NCI-H524 (cell line): ENCODE measurements around the gene SHISA9.
A peak's percentile ranks its signal among the peaks of the same experiment; 100 is the strongest.

Experiments used
- DNase-seq, 2 experiments: peaks; one replicate each; lab custom pipeline; 2025; lab: John Stamatoyannopoulos, UW

Gene SHISA9

DNA sequence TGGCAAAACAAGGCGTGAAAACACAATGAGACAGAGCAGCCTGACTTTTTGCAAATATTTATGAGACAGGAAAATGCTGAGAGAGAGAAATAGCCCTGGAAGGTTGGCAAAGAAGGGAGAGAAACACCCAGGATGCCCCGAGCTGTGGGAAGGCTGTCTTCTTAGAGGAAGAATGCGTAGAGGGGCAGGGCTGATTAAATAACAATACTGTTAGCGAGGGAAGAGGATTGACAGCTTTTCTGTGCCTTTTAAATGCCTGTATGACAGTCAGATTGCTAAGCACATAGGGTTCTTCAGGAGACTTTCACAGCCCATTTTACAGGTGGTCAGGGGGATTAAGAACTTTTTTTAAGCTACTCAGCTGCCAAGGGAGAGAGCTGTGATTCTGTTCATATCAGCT lies 219.2 kb downstream of the SHISA9 start:
- peak in 1 of 2 experiments; percentile 38 for DNase-seq

DNA sequence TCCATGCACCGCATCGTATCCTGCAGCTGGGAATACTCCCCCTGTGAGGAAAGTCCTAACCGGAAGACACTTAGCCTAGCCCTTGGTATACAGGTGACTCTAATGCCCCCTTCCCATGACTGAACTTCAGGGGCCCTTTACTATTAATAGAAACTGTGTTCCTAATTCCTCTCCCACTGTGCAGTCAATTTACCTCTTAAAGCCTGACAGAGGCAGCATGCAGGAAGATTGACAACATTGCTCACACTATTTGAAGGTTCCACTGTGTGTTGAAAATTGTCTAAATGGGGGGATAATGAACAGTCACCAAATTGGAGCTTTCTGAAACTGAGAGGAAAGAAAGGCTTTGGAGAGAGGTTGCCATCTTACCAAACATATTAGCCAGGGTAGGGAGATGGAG lies 222.6 kb downstream of the SHISA9 start:
- DNase-seq, result no peak

DNA sequence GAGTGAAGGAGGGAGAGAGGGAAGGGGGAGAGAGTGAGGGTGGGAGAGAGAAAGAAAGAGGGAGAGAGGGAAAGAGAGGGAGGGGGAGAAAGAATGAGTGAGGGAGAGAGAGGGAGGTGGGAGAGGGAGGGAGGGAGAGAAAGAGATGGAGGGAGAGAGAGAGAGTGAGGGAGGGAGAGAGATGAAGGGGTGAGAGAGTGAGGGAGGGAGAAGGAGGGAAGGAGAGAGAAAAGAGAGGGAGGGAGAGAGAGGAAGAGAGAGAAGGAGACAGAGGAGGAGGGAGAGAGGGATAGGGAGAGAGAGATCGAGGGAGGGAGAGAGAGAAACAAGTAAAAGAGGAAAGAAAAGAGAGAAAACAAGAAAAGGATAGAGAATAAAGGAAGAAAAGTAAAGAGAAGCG lies 225.7 kb downstream of the SHISA9 start:
- DNase-seq, result no peak

DNA sequence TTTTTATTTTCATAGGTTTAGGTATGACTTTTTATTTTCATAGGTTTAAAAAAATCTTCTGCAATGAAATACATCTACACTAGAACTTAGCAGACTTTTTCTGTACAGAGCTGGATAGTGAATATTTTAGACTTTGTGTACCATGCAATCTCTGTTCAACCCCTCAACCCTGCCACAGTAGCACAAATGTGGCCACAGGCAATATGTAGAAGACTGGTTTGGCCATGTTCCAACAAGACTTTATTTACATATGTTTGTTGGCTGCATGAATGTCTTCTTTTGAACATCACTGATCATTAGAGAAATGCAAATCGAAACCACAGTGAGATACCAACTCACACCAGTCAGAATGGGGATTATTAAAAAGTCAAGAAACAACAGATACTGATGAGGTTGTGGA lies 229.2 kb downstream of the SHISA9 start:
- no peak for DNase-seq

DNA sequence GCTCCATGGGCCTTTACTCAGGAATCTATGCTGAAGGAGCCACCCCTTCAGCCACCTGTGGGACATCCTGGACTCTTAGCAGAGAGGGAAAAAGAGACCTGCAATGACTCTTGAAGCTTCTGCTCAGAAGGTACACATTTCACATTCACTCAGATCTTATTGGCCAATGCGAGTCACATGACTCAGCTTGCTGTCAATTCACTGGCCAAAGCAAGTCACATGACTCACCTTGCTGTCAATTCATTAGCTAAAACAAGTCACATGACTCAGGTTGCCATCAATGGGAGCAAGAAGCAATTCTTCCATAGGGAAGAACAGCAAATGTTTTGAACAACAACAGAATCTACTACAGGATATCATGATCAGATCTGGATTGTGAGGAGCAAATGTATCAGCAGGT lies 233.4 kb downstream of the SHISA9 start:
- DNase-seq, result no peak

DNA sequence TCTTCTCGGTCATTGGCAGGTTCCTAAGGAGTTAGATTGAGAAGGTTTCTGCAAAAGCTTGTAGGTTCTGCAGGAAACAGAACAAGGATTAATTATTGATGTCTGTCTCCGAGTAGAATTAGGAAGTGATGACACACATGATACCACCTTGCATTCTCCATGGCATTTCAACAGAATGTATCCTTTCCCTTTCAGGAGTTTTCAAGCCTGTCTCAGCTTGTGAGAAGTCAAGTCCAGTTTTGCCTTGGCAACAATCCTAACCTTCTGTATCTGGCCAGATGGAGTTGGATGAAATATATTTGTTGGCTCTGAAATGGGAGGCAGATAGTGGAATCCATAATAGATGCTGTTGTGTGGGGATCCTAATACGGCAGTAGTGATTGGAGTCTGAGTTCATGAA lies 235.5 kb downstream of the SHISA9 start:
- DNase-seq, result no peak

DNA sequence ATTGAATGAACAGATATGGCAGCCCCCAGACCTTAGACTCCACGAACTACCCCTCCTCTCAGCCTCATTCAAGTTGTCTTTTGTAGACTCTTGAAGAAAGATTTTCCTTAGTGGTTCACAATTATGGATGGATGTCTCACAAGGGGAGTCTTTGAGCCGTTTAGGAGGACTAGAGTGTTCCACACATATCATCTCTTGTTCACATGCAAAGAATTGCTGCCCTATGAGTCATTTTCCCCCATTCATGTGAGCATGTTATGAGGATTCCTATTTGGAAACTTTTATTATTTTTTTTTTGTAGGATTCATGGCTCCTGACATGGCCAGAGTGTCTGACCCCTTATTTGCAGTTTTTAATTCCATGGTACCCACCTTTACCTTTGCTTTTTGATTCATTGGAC lies 237.1 kb downstream of the SHISA9 start:
- no peak for DNase-seq

DNA sequence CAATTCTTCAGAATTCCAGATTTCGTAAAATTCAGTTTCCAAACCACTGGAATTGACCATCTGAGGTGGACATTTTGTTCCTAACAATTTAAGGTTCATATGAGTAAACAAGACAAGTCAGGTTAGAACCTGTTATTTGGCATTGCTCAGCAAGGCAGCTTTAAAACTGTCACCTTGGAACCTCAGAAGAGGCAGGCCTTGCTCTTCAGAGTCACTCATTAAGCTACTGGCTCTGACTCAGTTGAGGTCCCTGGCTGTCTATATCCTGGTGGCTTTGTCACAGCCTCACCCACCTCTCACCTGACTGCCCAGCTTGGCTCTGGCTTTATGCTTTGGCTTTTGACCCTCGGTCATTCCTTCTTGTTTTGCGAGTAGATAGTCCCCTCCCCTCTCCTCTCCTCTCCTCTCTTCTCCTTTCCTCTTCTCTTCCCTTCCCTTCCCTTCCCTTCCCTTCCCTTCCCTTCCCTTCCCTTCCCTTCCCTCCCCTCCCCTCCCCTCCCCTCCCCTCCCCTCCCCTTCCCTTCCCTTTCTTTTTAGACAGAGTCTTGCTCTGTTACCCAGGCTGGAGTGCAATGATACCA lies 238.4 kb downstream of the SHISA9 start:
- DNase-seq, result no peak

DNA sequence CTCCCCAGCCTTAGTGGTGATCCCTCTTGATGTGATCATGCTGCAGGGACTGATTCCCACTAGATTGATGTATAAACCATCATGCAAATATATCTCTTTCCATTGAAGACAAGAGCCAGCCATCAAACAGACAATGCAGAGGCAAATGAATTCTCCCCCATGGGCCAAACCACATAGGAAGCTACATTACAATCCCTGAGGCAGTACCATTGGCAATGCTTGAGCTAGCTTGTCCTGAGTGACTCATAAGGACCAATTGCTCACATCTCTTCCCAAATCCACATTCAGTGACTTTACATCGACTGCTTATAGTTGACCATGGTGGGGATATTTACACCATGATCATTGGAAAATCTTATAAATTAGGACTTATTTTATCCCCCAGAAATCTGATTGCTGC lies 242.2 kb downstream of the SHISA9 start:
- no peak for DNase-seq

DNA sequence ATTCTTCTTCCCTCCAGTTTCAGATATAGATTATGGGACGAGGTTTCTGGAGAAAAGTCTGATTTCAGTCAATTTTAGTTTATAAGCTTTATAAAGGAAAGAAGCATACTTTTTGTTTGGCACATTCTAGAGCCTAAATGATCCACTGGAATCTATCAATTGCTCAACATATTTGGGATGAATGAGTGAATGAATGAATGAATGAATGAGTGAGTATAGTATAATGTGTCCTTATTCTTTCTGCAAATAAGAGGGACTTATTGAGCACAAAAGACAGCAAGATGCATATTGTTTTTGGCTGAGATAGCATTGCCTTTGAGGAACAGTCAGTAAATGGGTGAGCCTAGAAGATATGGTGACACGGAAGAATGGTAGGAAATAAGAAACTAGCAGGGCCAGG lies 245.4 kb downstream of the SHISA9 start:
- no peak for DNase-seq

DNA sequence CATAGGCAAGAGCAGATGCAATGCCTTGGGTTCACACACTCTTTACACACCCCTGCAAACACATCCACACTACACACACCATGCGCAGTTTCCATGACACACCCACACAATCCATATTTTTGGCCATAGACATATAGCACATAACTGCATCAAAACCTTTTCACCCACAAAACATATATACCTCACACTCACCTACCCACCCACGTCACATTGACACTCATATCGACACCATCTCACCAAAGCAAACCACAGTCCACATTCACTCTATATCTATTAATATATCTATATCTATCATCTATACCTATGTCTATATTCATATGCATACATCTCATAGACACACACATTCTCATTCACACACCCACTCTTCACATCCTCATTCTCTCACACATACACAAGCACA lies 246.9 kb downstream of the SHISA9 start:
- DNase-seq, result no peak

DNA sequence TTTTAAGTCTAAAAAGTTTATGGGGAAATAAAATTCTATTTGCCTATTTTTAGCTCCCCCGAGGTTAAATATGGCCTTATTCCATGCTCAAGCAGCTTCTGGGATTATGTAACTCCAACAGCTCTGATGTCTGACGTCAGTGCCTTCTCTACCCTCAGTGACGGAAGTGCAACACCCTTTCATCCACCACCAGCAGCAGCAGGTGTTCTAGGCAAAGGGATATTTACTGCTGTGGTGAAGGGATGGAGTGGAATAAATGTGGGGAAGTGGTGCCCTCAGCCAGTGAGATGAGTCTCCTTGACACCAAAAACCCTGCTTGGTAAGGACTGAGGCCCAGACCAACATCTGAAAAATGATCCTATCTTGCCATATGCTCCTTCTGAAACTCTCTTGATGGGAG lies 247.4 kb downstream of the SHISA9 start:
- peak; percentile 38 to 85 for DNase-seq

DNA sequence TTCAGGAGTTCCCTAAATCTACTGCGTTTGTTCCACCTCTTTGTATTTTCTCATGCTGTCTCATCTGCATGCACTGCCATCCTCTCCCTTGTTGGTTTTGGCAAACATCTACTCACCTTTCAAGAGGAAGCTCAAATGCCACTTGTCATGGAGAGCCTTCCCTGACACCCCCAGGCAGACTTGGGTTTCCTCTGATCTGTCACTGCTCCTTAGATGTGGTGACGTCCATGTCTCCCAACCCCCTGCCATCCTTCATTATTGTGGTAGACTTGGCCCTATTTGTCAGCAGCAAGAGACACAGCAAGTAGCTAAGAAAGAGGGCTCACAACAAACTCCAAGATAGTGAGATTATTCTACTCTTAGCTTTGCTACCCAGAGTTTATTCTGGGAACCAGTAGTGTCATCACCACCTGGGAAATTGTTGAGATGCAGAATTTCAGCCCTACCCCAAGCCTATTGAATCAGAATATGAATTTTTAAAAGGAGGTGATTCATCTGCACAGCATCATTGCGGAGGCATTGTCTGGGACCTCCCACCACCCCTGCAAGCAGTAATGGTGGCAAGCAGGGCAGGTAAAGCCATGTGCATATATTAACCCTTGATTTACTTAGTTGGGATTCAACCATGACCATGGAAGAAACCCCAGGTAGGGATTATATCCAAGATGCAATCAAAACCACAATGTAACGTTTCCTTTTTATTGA lies 248.9 kb downstream of the SHISA9 start:
- no peak for DNase-seq

DNA sequence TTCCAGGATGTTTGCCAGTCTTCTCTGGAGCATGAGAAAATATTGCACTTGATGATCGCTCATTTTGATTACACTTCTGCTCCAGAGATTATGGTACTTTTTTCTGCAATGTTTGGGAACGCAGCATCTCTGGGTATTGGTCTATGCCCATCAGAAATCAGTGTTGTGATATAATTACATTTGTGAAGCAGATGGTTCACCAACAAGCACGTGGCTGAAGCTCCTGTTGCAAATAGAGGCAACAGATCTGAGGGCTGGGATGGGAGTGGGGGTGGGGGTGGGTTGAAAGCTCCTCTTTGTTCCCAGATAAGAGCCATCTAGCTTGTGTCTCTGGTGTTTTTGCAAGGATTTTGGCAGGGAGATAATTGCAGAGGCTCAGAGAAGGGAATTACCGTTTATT lies 252.3 kb downstream of the SHISA9 start:
- DNase-seq, result peak in 1 of 2 experiments; percentile 35

DNA sequence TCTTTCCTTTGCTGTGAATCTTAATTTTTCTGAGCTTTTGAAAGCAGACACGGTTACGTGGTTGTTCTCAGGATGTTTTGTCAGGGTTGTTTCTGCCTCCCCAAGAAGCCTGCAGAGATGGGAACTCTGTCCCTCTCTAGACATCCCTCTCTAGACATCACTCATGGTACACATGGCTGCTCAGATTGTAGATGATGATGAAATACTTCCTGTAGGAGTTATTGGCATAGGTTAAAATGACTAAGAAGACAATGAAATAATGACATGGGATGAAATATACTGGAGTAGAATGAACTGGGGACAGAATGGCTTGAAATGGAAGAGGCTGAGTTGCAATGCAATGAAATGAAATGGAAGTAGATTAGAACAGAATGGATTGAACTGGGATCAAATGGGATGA lies 253.4 kb downstream of the SHISA9 start:
- DNase-seq, result no peak

DNA sequence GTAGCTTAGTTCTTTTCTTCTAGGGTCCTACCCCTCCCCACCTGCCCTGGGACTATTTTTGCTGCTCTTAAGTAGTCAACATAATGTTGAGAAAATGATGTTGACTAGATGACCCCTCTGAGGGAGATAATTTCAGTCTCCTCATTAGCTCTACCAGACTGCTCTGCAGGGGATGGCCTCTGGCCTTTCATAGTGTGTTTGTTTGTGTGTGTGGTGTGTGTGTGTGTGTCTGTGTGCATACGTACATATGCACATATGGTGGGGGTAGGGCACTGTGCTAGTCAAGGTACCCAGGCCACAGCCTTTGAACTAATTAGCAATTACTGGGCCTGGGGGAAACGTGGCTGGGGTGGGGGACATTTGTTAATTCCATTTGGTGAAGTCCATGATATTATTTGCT lies 254.0 kb downstream of the SHISA9 start:
- DNase-seq, result no peak

DNA sequence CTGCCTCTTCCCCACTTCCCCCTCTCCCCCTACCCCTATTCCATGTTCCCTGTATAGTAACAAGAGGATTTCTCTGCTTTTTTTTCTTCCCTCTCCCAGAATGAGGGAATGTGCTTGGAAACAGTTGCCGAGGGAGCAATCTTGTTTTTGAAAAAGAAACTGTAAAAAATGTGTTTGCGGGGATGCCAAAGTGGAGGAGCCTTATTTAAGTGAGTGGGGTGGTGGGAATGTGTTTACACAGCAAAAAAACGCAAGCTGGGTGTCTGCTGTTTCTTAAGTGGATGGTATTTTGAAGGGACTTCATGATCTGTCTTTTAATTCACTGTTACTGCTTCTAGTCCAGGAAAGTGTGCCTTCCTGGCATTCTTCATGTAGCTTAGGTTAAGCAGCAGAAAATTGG lies 254.4 kb downstream of the SHISA9 start:
- no peak for DNase-seq

DNA sequence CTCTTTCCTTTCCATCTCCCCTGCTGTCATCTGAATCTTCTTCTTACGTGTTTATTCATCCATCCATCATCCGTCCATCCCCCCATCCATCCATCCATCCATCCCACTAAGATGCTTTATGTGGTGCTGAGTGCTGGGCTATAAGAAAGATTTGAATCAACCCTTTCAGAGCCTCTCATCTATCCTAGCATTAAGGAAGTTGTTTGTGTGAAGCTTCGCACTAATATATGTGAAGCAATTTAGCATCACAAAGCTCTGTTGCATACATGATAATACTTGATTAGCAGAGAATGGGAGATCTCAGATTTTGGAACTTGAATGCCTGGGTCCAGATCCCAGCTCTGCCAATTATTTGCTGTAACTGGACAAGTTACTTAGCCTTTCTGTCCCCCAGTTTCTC lies 255.7 kb downstream of the SHISA9 start:
- DNase-seq, result no peak

DNA sequence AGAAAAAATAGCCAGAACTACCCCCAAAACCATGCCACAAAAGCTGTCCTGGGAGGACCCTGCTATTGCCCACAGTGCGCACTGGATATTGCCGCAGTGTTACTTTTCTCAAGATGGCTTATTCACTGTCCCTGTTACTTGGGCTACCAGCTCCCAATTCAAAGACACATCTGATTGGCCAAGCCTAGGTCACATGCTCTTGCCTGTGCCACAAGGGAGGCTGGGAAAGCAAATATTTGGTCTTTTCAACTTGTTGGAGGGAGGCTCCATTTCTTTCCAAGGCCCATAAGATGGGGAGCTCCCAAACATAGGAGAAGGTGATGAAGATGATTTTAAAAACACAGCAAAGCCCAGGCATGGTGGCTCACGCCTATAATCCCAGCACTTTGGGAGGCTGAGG lies 257.0 kb downstream of the SHISA9 start:
- no peak for DNase-seq

DNA sequence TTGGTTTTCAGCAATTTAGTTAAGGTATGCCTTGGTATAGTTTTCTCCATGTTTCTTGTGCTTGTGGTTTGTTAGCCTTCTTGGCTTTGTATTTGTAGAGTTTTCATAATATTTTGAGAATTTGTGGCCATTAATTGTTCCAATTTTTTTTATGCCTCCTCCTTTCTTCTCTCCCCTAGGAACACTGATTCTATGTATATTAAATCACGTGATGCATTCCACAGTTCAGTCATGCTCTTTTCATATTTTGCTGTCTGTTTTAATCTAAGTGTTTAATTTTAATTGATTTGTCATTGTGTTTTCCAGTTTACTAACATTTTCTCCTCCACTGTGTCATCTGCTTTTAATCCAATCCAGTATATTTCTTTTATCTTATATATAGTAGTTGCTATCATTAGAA lies 263.6 kb downstream of the SHISA9 start:
- DNase-seq, result no peak

DNA sequence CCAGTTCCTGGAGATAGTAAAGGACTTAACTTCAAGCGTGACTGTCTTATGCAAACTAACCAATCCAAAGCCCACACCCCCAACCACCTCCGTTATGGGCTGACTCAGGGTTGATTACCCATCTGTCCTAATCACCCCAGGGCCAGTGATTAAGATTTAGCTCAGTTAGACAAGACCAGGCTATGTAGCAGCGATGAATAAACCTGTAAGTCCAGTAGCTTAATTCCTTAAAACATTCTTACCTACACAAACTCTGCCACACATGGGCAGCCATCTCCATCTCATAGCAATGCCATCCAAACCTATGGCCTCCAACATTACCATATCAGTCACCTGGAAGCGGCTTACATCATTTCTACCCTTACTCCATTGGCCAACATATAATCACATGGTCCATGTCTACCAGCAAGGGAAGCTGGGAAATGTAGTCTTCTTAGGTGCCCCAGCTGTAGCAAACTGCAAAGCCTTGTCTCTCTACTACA lies 266.7 kb downstream of the SHISA9 start:
- DNase-seq, result peak in 1 of 2 experiments; percentile 50

DNA sequence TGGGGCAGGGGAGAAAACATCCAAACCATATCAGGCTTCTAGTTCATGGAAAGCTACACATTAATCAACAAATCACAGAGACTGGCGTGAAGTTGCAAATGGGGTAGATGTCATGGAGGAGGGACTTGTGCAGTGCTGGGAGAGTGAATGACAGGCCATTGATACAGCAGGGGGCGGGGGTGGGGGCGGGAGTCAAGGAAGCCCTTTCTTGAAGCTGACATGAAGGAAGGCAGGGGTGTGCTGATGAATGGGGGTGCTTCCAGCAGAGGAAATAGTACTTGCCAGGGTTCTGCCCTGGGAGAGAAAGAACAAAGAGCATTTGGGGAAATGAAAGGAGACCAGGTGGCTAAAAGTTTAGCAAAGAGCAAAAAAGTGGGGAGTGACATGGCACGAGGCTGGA lies 269.9 kb downstream of the SHISA9 start:
- DNase-seq, result no peak

DNA sequence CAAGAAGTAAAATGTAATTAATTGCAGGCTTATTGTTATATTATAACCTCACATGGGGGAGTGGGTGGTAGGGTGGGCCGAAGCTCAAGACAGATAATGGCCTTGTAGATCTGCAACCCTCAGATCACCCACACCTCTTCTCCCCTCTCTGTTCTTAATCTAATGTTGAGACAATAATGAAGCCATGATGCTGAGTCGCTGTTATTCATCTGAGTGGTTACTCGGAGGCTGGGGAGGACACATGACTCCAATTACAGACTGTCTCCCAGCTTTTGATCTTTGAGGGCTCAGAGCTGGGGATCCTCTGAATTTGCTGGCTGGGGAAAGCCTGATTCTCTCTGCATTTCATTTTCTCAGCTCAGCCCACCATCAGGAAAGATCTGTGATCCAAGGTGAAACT lies 275.3 kb downstream of the SHISA9 start:
- no peak for DNase-seq

DNA sequence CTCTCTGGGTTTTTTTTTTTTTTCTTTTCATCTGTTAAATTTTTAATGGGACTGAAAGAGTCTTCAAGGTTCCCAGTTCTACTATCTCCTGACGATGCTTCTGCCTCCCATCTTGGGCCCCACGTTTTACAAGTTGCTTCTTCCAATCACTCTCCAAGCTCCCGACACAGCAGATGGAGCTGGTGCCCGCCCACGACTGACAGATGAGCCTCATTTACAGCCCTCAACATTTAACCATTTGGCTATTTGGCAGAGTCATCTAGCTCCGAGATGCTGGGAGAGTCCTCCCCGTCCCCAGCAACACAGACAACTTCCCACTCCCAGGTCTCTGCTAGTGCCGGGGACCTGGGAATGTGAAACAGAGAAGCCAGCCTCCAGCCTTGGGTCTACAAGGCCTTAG lies 276.9 kb downstream of the SHISA9 start:
- DNase-seq, result peak; percentile 43 to 71
